HepG2 (cell line): ENCODE results near the gene ACVR1B. TPM values are rescaled to one million over a fixed set of nuclear protein-coding genes. Genes with fewer than 3 reads are reported as not detected.

ENCODE experiments used
- AGO1 ChIP-seq: fragments of 200-400 bp; formaldehyde crosslinking; IDR thresholded peaks from 2 replicates; pipeline ENCODE4 v1.6.1; 2017; ENCODE audit warnings: mild to moderate bottlenecking, low read depth, low read length, moderate library complexity; ENCODE audit not compliant: poor library complexity, severe bottlenecking
- ARNTL ChIP-seq: sonication (generic); formaldehyde crosslinking; IDR thresholded peaks from 2 replicates; pipeline ENCODE4 v1.4.0; 2020; ENCODE audit warnings: mild to moderate bottlenecking, missing genetic modification reagents
- ATF3 ChIP-seq: sonication (generic); formaldehyde crosslinking; IDR thresholded peaks from 2 replicates; pipeline ENCODE4 v1.4.0; 2020; ENCODE audit warnings: missing genetic modification reagents
- CEBPG ChIP-seq: IDR thresholded peaks from 2 replicates; pipeline ENCODE4 v1.6.1; 2016
- ELF3 ChIP-seq: IDR thresholded peaks from 2 replicates; pipeline ENCODE4 v1.6.1; 2016; ENCODE audit warnings: missing genetic modification reagents, missing compliant biosample characterization
- FOXK2 ChIP-seq: fragments of 450-650 bp; IDR thresholded peaks from 2 replicates; pipeline ENCODE4 v1.6.1; 2016
- GATAD2A ChIP-seq: IDR thresholded peaks from 2 replicates; pipeline ENCODE4 v1.6.1; 2016
- GZF1 ChIP-seq: sonication (generic); formaldehyde crosslinking; IDR thresholded peaks from 2 replicates; pipeline ENCODE4 v1.5.1; 2020; ENCODE audit warnings: mild to moderate bottlenecking, missing genetic modification reagents
- HINFP ChIP-seq: sonication (generic); formaldehyde crosslinking; IDR thresholded peaks from 2 replicates; pipeline ENCODE4 v1.4.0; 2020; ENCODE audit warnings: low read depth, mild to moderate bottlenecking, missing genetic modification reagents
- HOXA3 ChIP-seq: sonication (generic); formaldehyde crosslinking; IDR thresholded peaks from 2 replicates; pipeline ENCODE4 v1.5.0; 2020; ENCODE audit warnings: missing genetic modification reagents
- NR2C2 ChIP-seq: sonication (generic); formaldehyde crosslinking; IDR thresholded peaks from 2 replicates; pipeline ENCODE4 v1.4.0; 2020; ENCODE audit warnings: missing genetic modification reagents, mild to moderate bottlenecking, moderate library complexity, borderline replicate concordance
- PAF1 ChIP-seq: IDR thresholded peaks from 2 replicates; pipeline ENCODE4 v1.6.1; 2016; ENCODE audit warnings: missing genetic modification reagents, missing compliant biosample characterization
- PAXIP1 ChIP-seq: sonication (generic); formaldehyde crosslinking; conservative IDR thresholded peaks from 2 replicates; pipeline ENCODE4 v1.4.0; 2020; ENCODE audit warnings: mild to moderate bottlenecking, missing genetic modification reagents, moderate library complexity
- PHF21A ChIP-seq: sonication (generic); formaldehyde crosslinking; IDR thresholded peaks from 2 replicates; pipeline ENCODE4 v1.5.0; 2020; ENCODE audit warnings: mild to moderate bottlenecking, missing genetic modification reagents
- PLSCR1 ChIP-seq: sonication (generic); formaldehyde crosslinking; IDR thresholded peaks from 2 replicates; pipeline ENCODE4 v1.5.0; 2020; ENCODE audit warnings: missing genetic modification reagents, mild to moderate bottlenecking, borderline replicate concordance
- POLR2G ChIP-seq: fragments of 200-400 bp; formaldehyde crosslinking; IDR thresholded peaks from 2 replicates; pipeline ENCODE4 v1.6.1; 2018; ENCODE audit warnings: mild to moderate bottlenecking, low read depth, low read length, moderate library complexity
- SAP130 ChIP-seq: IDR thresholded peaks from 2 replicates; pipeline ENCODE4 v1.6.1; 2016; ENCODE audit warnings: low read depth
- TFAP4 ChIP-seq: sonication (generic); IDR thresholded peaks from 2 replicates; pipeline ENCODE4 v1.6.1; 2016; ENCODE audit warnings: low read depth, borderline replicate concordance
- YY1 ChIP-seq: IDR thresholded peaks from 2 replicates; pipeline ENCODE4 v1.6.1; 2011; ENCODE audit warnings: low read length, low read depth, moderate library complexity, mild to moderate bottlenecking; ENCODE audit not compliant: insufficient read depth, insufficient replicate concordance
- ZBTB21 ChIP-seq: sonication (generic); formaldehyde crosslinking; IDR thresholded peaks from 2 replicates; pipeline ENCODE4 v1.4.0; 2020; ENCODE audit warnings: missing genetic modification reagents
- ZNF10 ChIP-seq: sonication (generic); formaldehyde crosslinking; IDR thresholded peaks from 2 replicates; pipeline ENCODE4 v1.4.0; 2020; ENCODE audit warnings: mild to moderate bottlenecking, low read depth, missing genetic modification reagents, borderline replicate concordance
- ZNF160 ChIP-seq: sonication (generic); formaldehyde crosslinking; IDR thresholded peaks from 2 replicates; pipeline ENCODE4 v1.8.0; 2022; ENCODE audit warnings: mild to moderate bottlenecking, inconsistent platforms, missing genetic modification reagents
- ZNF556 ChIP-seq: sonication (generic); formaldehyde crosslinking; IDR thresholded peaks from 2 replicates; pipeline ENCODE4 v1.4.0; 2020; ENCODE audit warnings: mild to moderate bottlenecking, missing genetic modification reagents, borderline replicate concordance
- polyA plus RNA-seq, 8 experiments: library from polyadenylated mRNA; depleted of rRNA in 3 of 8; stranded (reverse) in 7 of 8; unstranded in 1 of 8; fragments of >200 nt; fragmentation: Illumina TruSeq in 4 of 8; extraction: Trizol in 4 of 8; gene quantifications; 2 replicates each; pipeline versions ENCODE4 v1.2.1 to v1.2.3, GENCODE V29; 2011 to 2016; ENCODE audit warnings: low read depth in 4 of 8, missing spikeins in 1 of 8, mixed read lengths in 1 of 8; ENCODE audit not compliant: insufficient read depth in 1 of 8
- total RNA-seq, 5 experiments: library from RNA; depleted of rRNA; stranded (reverse); fragments of >200 nt; fragmentation: Illumina TruSeq; extraction: Trizol; gene quantifications; 2 replicates each; pipeline ENCODE4 v1.2.3, GENCODE V29; 2016; ENCODE audit warnings: low read depth in 1 of 5
- TF ChIP-seq, protein P1 (sequence below): IDR thresholded peaks from 2 replicates; pipeline ENCODE4 v1.6.1; 2018; ENCODE audit warnings: missing genetic modification reagents, mild to moderate bottlenecking, missing compliant biosample characterization

Gene ACVR1B
- total and polyA plus RNA-seq, 2 of the 13 experiments (the other 11 are each of a cell fraction or from before 2014, with no cell fraction given) = 8.9 to 12.1 TPM

DNA sequence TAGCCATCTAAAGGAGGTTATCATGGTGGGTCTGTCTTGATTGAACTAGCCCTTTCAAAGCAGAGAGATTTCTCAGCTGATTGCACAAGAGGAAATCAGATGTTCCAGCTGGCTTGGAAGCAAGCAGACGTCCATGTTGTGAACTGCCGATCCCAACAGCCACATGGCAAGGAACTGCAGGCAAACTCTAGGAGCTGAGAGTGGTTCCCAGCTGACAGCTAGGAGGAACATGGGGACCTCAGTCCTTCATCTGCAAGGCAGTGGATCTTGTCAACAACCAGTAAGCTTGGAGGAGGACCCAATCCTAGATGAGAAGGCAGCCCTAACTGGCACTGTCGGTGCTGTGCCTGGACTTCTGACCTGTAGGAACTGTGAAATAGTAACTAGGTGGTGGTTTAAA, 7.7 kb downstream of the ACVR1B start (continued):
- TF ChIP-seq PAXIP1 (CRISPR knock-in tag) (peak; percentile 36; the same call in 1 of the 2 replicates), SAP130 (CRISPR knock-in tag) (peak; percentile 45; the same call in 1 of the 2 replicates), ZNF556 (CRISPR knock-in tag) (peak; percentile 36; the same call in 1 of the 2 replicates), YY1 (no peak), GZF1 (CRISPR knock-in tag) (no peak), ELF3 (0 out of 2 replicates have a peak, but pooled peaks have one; percentile 27), TFAP4 (peak; percentile 90), ZNF10 (CRISPR knock-in tag) (no peak), POLR2G (no peak), HOXA3 (0 out of 2 replicates have a peak, but pooled peaks have one; percentile 14), ZNF160 (CRISPR knock-in tag) (no peak), FOXK2 (no peak), HINFP (CRISPR knock-in tag) (no peak), CEBPG (CRISPR knock-in tag) (peak; percentile 84), PAF1 (CRISPR knock-in tag) (no peak), AGO1 (no peak), ZBTB21 (CRISPR knock-in tag) (no peak), PHF21A (0 out of 2 replicates have a peak, but pooled peaks have one; percentile 44), ATF3 (CRISPR knock-in tag) (no peak), PLSCR1 (CRISPR knock-in tag) (no peak), GATAD2A (0 out of 2 replicates have a peak, but pooled peaks have one; percentile 27), ARNTL (CRISPR knock-in tag) (0 out of 2 replicates have a peak, but pooled peaks have one; percentile 21), NR2C2 (0 out of 2 replicates have a peak, but pooled peaks have one; percentile 44)
- TF ChIP-seq, protein P1, sequence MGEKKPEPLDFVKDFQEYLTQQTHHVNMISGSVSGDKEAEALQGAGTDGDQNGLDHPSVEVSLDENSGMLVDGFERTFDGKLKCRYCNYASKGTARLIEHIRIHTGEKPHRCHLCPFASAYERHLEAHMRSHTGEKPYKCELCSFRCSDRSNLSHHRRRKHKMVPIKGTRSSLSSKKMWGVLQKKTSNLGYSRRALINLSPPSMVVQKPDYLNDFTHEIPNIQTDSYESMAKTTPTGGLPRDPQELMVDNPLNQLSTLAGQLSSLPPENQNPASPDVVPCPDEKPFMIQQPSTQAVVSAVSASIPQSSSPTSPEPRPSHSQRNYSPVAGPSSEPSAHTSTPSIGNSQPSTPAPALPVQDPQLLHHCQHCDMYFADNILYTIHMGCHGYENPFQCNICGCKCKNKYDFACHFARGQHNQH (CRISPR knock-in tag) = 0 out of 2 replicates have a peak, but pooled peaks have one; percentile 31
